HG03342 (cell line): ENCODE results near the gene SBF1.
"Not testable (repeated sequence)": the region's sequence is repeated elsewhere in the genome, so short reads cannot be mapped to it uniquely, and the experiment has no call there.

Experiments
- ATAC-seq: cut with Tn5 transposase; IDR thresholded peaks from one replicate; pipeline ENCODE4 v1.9.1; 2021; ENCODE audit warnings: mild to moderate bottlenecking, moderate library complexity; ENCODE audit not compliant: unreplicated experiment

Gene SBF1

DNA sequence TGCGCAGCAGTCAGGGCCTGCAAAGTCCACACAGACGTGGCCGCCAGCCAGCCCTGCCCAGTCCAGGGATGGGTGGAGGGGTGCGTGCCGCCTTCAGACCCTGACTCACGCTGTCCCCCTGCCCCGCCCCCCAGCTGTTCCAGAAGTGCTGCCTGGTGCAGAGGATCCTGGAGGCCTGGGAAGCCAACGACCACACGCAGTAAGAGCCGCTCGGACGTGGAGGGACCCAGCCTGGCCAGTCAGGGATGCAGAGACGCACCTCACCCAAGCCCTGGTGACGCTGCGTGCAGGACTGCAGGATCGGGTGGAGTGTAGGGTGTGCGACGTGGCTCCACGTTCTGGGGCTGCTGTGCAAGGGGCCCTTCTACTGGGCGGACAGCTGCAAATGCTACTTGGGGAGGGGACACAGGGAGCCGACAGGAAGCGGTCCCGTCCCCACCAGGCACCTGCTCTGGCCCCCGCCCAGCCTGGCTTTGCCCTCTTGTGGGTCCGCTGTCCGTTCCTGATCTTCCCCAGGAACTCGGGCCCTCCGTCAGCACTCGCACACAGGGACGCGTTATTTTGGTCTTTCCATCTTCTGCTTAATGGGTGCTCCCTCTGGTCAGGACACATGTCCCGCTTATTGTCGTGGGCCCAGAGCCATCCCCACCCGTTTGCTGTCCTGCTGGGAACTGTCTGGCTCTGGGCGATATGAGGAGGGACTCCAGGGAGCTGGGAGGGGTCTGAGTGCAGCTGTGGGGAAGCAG, 42.5 kb downstream of the SBF1 start:
- no peak for ATAC-seq

- no peak for ATAC-seq
Observed at GRCh38 chr22:50425179-50425916, 49.5 kb downstream of the SBF1 start.

- ATAC-seq, result no peak
Observed at GRCh38 chr22:50423956-50424355, 50.9 kb downstream of the SBF1 start.

GRCh38 chr22:50422961-50423815, 51.6 kb downstream of the SBF1 start:
- no peak for ATAC-seq

DNA sequence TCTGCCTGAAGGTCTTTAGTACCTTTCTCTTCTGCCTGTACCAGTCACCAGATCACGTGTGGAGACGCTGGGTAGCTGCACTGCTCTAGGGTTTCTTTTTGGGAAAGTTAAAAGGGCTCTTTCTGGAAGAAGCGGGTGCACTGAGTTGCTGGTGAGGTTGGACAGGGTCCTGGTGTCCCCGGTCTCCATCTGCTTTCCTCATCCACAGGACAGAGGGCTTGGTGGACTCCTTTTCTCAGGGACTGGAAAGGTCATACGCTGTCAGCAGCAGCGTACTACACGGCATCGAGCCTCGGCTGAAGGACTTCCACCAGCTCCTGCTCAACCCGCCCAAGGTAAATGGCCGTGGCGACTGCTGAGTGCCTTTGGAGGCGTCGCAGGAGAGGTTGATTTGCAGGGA, 52.8 kb downstream of the SBF1 start:
- ATAC-seq, result no peak

DNA sequence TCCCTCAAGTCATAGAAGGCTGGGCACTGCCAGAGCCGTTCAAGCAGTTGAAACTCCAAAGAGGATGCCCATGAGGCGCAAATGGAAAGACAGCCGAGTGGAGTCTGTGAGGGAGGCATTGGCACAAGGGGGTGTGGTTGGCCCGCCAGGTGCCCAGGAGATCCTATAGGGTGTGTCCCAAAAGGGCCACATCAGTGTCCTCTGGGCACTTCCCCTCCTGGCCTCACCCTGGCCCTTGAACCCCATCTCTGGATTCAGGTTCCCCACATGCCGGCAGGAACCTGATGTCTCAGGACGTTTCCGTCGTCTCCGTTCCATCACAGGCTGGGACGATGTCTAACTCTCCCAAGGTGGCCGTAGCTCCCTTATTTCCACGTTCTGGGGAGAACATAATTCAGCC, 54.3 kb downstream of the SBF1 start:
- no peak for ATAC-seq

GRCh38 chr22:50420015-50420414, 54.8 kb downstream of the SBF1 start:
- no peak for ATAC-seq

GRCh38 chr22:50419116-50419515, 55.7 kb downstream of the SBF1 start:
- ATAC-seq, result no peak

GRCh38 chr22:50418624-50419023, 56.2 kb downstream of the SBF1 start:
- no peak for ATAC-seq

DNA sequence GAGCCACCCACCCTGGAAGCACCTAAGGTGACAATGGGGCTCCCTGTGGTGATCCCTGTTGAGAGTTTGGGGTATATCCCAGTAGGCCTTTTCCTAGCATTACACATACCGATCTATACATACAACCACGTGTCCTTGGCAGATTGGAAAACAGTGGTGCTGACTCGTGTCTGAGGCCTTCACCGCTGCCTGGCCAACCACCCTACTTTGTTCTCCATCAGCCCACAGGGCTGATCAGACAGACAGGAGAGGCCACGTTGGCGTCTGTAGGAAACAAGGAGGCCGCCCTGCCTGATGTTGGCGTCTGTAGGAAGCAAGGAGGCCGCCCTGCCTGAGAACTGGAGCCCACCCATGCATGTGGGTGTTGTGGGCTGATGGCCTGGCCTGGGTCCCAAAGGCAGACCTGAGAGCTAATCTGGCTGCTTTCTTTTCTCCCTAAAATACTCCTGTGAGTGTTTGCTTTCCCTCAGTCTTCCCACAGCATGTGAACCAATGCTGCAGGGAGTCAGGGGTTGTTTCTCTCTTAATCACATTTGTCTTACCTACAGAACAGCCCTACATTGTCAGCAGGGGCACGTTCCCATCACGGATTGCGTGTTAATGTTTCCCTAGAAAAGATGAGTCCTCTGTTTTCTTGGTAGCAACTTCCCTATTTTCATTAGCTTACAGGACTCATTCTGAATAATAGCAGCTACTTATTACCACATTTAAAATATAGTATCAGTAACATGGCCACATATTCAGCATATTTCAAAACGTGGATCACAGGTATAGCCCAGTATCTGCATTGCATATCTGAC, 57.2 kb downstream of the SBF1 start:
- ATAC-seq, result no peak

DNA sequence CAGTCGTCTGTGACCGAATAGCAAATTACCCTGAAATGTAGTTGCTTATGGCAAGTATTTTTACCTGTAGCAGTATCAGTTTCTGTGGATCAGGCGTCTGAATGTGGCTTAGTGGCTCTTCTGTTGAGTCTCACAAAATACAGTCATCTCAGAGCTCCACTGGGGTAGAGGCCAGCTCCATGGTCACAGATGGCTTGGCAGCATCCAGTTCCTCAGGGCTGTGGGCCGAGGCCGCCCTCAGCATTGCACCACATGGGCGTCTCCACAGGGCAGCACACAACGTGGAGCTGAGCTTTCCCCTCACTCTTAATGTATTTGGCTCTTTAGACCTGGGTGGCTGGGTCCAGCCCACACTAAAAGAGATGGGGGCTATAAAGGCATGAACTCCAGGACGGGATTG, 57.8 kb downstream of the SBF1 start:
- ATAC-seq, result no peak

GRCh38 chr22:50415426-50415825, 59.4 kb downstream of the SBF1 start:
- no peak for ATAC-seq

GRCh38 chr22:50414476-50415248, 60.2 kb downstream of the SBF1 start:
- no peak for ATAC-seq

GRCh38 chr22:50408954-50409353, 65.9 kb downstream of the SBF1 start:
- not testable (repeated sequence) for ATAC-seq

DNA sequence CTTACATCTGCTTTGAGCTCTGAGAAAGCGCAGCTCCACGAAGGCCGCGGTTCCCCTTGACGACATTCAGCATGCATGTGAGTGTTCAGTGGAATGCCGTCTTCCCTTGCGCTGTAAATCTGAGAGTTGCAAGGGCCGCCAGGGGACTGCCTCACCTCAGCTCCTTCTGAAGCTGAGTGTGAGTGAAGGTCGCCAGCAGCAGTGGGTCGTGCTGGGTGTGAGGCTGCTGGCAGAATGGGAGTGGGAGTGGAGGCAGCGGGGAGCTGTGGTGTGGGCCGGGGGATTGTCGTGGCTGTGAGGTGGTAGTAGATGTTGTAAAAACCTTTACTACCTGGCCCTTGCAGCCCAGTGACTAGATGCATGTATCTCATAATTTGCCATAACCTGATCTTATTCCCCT, 66.5 kb downstream of the SBF1 start:
- no peak for ATAC-seq

DNA sequence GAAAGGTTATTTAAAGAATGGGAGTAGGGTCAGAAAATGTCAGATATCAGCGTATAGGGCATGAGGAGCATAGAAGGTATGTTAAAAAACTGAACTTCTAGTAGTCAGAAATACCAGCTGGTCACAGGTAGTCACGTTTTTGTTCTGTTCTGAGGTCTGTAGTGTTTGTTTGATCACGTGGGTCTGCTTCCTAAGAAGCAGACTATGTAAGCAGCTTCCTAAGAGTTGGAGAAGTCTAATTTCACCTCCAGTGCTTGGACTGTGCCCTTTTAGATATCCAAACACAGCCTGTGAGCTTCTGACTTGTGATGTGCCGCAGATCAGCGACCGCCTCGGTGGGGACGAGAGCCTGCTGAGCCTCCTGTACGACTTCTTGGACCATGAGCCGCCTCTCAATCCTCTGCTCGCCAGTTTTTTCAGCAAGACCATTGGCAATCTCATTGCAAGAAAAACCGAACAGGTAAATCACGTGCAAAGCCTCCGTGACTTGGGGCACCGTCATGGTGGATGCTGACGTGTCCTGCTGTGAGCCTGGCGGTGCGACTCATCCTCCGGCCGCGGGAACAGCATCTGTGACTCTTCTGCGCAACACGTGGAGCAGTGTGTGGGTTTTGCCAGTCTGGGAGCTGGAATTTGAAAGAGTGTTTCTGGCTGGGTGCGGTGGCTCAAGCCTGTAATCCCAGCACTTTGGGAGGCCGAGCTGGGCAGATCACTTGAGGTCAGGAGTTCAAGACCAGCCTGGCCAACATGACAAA, 68.2 kb downstream of the SBF1 start:
- ATAC-seq, result no peak

- no peak for ATAC-seq
Observed at GRCh38 chr22:50403701-50404101, 71.1 kb downstream of the SBF1 start.

DNA sequence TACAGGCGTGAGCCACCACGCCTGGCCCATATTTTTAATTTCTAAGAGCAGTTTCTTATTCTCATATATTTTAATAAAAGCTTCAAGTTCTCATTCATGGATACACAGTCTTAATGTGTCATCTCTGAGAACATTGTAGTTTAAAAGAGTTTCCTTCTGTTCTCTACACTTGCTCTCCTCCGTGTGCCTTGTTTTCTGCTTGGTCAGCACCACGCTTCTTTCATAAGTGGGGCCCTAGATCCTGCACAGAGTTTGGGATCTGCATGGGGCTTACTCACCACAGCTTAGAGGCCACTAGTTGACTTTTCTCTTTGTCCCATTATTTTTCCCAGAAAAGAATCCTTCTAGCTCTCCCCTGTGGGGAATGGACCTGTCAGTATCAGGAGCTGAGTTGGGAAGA, 72.9 kb downstream of the SBF1 start:
- ATAC-seq, result no peak

- no peak for ATAC-seq
Observed at GRCh38 chr22:50400931-50401330, 73.9 kb downstream of the SBF1 start.
